HG02938 (cell line): Measurements from ENCODE around the gene AHCTF1.

Experiments
- ATAC-seq: cut with Tn5 transposase; IDR thresholded peaks from one replicate; pipeline ENCODE4 v1.9.1; 2021; ENCODE audit warnings: mild to moderate bottlenecking, moderate library complexity; ENCODE audit not compliant: unreplicated experiment

AHCTF1 gene

GRCh38 chr1:246798606-246799496, 132.9 kb downstream of the AHCTF1 start:
- no peak for ATAC-seq

- no peak for ATAC-seq
Observed at GRCh38 chr1:246798107-246798506, 133.6 kb downstream of the AHCTF1 start.

- ATAC-seq, result no peak
Observed at GRCh38 chr1:246797597-246797996, 134.2 kb downstream of the AHCTF1 start.

GRCh38 chr1:246797157-246797556, 134.6 kb downstream of the AHCTF1 start:
- ATAC-seq, result no peak

- ATAC-seq, result no peak
Observed at GRCh38 chr1:246795906-246796694, 135.6 kb downstream of the AHCTF1 start.

GRCh38 chr1:246794828-246795671, 136.7 kb downstream of the AHCTF1 start:
- ATAC-seq, result no peak

- no peak for ATAC-seq
Observed at GRCh38 chr1:246794048-246794827, 137.5 kb downstream of the AHCTF1 start.

- no peak for ATAC-seq
Observed at GRCh38 chr1:246793356-246793896, 138.3 kb downstream of the AHCTF1 start.

GRCh38 chr1:246792603-246793002, 139.1 kb downstream of the AHCTF1 start:
- ATAC-seq, result no peak

GRCh38 chr1:246791303-246791918, 140.3 kb downstream of the AHCTF1 start:
- no peak for ATAC-seq

- no peak for ATAC-seq
Observed at GRCh38 chr1:246790833-246791232, 140.9 kb downstream of the AHCTF1 start.

- no peak for ATAC-seq
Observed at GRCh38 chr1:246790364-246790763, 141.4 kb downstream of the AHCTF1 start.

GRCh38 chr1:246789454-246790339, 142.1 kb downstream of the AHCTF1 start:
- ATAC-seq, result no peak
